ENCODE data around the gene IL16.

Gene IL16

DNA sequence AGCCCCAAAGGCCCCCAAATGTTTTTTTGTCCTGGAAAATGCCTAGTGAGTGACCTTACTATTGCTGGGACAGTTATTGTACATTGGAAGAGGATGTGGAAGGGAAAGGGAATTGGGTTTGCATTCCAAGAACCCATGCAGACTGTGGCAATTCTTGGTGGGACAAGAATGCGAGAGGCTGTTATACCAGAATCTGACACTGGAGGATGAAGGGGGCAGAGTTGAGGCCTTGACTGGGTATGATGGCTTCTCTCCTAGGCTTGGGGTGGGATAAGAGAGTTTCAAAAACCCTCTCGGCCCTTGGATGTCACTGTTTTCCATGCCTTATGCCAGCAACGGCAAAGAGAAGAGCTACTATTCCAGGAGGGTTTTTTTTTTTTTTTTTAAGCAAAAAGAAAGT is 25.3 kb downstream of the IL16 start:
- TF ChIP-seq, protein P1, sequence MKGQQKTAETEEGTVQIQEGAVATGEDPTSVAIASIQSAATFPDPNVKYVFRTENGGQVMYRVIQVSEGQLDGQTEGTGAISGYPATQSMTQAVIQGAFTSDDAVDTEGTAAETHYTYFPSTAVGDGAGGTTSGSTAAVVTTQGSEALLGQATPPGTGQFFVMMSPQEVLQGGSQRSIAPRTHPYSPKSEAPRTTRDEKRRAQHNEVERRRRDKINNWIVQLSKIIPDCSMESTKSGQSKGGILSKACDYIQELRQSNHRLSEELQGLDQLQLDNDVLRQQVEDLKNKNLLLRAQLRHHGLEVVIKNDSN (IDR thresholded peaks at IDR 0.05): no peak
- TF ChIP-seq TCF12 (IDR thresholded peaks at IDR 0.05; ENCODE audit: low read depth) (no peak), EP300 (IDR thresholded peaks at IDR 0.05; ENCODE audit: borderline replicate concordance) (no peak), CREB1 (IDR thresholded peaks at IDR 0.05; ENCODE audit: low read depth) (no peak), EGR1 (IDR thresholded peaks at IDR 0.05) (no peak), TEAD4 (IDR thresholded peaks at IDR 0.05) (no peak), FOXM1 (IDR thresholded peaks at IDR 0.05; ENCODE audit: borderline replicate concordance, low read depth) (no peak), NFIC (IDR thresholded peaks at IDR 0.05) (no peak), CEBPB (IDR thresholded peaks at IDR 0.05) (no peak), YY1 (IDR thresholded peaks at IDR 0.05; ENCODE audit: low read depth) (no peak), TAF1 (IDR thresholded peaks at IDR 0.05; ENCODE audit: low read depth) (no peak), RAD21 (IDR thresholded peaks at IDR 0.05; ENCODE audit: low read depth) (no peak), ZBTB7A (IDR thresholded peaks at IDR 0.05; ENCODE audit: low read depth) (no peak)
- TF ChIP-seq, protein P2, sequence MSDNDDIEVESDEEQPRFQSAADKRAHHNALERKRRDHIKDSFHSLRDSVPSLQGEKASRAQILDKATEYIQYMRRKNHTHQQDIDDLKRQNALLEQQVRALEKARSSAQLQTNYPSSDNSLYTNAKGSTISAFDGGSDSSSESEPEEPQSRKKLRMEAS (IDR thresholded peaks at IDR 0.05): no peak
- TF ChIP-seq, protein P3, sequence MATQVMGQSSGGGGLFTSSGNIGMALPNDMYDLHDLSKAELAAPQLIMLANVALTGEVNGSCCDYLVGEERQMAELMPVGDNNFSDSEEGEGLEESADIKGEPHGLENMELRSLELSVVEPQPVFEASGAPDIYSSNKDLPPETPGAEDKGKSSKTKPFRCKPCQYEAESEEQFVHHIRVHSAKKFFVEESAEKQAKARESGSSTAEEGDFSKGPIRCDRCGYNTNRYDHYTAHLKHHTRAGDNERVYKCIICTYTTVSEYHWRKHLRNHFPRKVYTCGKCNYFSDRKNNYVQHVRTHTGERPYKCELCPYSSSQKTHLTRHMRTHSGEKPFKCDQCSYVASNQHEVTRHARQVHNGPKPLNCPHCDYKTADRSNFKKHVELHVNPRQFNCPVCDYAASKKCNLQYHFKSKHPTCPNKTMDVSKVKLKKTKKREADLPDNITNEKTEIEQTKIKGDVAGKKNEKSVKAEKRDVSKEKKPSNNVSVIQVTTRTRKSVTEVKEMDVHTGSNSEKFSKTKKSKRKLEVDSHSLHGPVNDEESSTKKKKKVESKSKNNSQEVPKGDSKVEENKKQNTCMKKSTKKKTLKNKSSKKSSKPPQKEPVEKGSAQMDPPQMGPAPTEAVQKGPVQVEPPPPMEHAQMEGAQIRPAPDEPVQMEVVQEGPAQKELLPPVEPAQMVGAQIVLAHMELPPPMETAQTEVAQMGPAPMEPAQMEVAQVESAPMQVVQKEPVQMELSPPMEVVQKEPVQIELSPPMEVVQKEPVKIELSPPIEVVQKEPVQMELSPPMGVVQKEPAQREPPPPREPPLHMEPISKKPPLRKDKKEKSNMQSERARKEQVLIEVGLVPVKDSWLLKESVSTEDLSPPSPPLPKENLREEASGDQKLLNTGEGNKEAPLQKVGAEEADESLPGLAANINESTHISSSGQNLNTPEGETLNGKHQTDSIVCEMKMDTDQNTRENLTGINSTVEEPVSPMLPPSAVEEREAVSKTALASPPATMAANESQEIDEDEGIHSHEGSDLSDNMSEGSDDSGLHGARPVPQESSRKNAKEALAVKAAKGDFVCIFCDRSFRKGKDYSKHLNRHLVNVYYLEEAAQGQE (IDR thresholded peaks at IDR 0.05; ENCODE audit: low read depth): no peak

DNA sequence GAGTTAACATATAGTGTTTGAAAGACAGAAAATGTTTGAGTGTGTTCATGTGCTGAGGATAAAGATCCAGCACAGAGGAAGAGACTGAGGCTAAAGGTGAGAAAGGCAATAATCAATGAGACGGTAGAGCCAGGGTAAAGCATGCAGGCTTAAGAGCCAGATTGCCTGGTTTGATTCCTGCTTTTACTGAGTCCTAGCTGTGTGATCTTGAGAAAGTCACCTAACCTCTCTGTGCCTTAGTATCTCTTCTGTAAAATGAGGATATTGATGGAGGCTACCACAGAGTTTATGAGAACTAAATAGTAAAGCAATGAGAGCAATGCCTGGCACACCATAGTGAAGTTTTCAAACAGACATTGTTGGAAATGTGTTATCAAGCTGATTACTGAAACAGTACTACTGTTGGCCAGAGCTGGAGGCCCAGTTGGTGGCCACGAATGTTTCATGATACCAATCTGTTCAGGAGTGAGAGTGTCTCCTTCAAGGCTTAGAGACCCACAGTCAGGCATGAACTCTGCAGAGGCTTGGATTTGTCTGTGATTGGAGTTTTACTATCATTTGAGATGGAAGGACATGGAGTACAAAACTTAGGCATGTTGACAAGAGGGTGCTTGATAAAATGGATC is 26.8 kb downstream of the IL16 start:
- TF ChIP-seq CREB1 (IDR thresholded peaks at IDR 0.05; ENCODE audit: low read depth) (no peak), YY1 (IDR thresholded peaks at IDR 0.05; ENCODE audit: low read depth) (no peak), TCF12 (IDR thresholded peaks at IDR 0.05; ENCODE audit: low read depth) (no peak), TAF1 (IDR thresholded peaks at IDR 0.05; ENCODE audit: low read depth) (no peak), TEAD4 (IDR thresholded peaks at IDR 0.05) (no peak), NFIC (IDR thresholded peaks at IDR 0.05) (no peak), EGR1 (IDR thresholded peaks at IDR 0.05) (no peak), CEBPB (IDR thresholded peaks at IDR 0.05) (no peak), RAD21 (IDR thresholded peaks at IDR 0.05; ENCODE audit: low read depth) (no peak), ZBTB7A (IDR thresholded peaks at IDR 0.05; ENCODE audit: low read depth) (no peak)
- TF ChIP-seq, protein P2 (IDR thresholded peaks at IDR 0.05): no peak
- TF ChIP-seq, protein P3 (IDR thresholded peaks at IDR 0.05; ENCODE audit: low read depth): no peak
- TF ChIP-seq, protein P1 (IDR thresholded peaks at IDR 0.05): no peak

DNA sequence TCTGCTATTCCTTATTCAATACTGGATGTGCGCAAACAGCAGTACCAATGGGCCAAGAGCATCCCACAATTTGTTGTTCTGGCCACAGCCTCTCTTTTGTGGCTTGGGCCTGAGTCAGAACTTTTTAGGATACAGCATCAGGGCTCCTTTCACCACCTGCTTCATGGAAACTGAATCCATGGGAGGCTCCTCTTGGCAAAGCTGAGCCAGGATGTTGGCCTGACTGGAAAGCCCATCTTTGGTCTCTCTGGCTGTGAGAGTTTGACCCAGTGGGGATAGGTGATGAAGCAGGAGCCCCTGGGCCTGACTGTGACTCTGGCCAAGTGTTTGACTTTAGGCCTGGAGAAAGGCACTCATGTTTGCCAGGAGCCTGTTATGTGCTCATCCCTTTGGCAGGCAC is 27.6 kb downstream of the IL16 start:
- TF ChIP-seq TAF1 (IDR thresholded peaks at IDR 0.05; ENCODE audit: low read depth): no peak
- no peak for TF ChIP-seq CEBPB (IDR thresholded peaks at IDR 0.05)
- no peak for TF ChIP-seq YY1 (IDR thresholded peaks at IDR 0.05; ENCODE audit: low read depth)
- TF ChIP-seq, protein P2 (IDR thresholded peaks at IDR 0.05): no peak
- TF ChIP-seq ZBTB7A (IDR thresholded peaks at IDR 0.05; ENCODE audit: low read depth): no peak
- TF ChIP-seq NFIC (IDR thresholded peaks at IDR 0.05): no peak
- no peak for TF ChIP-seq FOXM1 (IDR thresholded peaks at IDR 0.05; ENCODE audit: borderline replicate concordance, low read depth)

DNA sequence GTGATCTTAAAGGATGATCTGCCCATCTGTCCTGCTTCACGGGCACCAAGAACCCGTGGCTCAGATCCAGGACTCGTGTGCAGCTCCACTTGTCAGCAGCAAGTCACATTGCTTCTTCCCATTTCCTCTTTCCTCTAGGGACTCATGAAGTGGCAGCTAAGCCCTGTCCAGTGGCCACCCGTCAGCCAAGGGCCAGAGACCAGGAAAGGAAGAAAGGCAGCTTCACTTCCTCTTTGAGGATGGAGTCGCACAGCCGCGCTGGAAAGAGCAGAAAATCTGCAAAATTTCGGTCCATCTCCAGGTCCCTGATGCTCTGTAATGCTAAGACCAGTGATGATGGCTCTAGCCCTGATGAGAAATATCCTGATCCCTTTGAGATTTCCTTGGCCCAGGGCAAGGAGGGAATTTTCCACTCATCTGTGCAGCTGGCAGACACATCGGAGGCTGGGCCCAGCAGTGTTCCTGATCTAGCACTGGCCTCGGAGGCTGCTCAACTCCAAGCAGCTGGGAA is 28.5 kb downstream of the IL16 start:
- TF ChIP-seq RAD21 (IDR thresholded peaks at IDR 0.05; ENCODE audit: low read depth) (no peak), TEAD4 (IDR thresholded peaks at IDR 0.05) (no peak), YY1 (IDR thresholded peaks at IDR 0.05; ENCODE audit: low read depth) (no peak)
- TF ChIP-seq, protein P1 (IDR thresholded peaks at IDR 0.05): no peak

DNA sequence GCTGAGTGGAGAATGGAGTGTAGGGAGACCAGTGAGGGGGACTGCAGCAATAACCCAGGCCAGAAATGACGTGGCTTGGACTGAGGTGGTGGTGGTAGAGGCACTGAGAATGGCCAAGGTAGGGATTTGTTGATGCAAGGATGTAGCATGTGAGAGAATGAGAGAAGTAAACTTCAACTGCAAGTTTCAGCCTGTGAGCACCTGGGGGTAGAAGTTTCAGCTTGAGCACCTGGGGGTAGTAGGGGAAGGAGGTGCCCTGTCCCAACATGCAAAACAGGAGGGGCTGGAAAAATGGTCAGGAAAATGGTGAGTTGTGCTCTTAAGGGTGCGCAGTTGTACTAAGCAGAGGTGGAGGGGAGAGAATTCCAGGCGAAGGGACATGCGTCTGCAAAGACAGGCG is 31.0 kb downstream of the IL16 start:
- TF ChIP-seq EP300 (IDR thresholded peaks at IDR 0.05; ENCODE audit: borderline replicate concordance) (no peak), TCF12 (IDR thresholded peaks at IDR 0.05; ENCODE audit: low read depth) (no peak), NFIC (IDR thresholded peaks at IDR 0.05) (no peak), CEBPB (IDR thresholded peaks at IDR 0.05) (no peak), RAD21 (IDR thresholded peaks at IDR 0.05; ENCODE audit: low read depth) (no peak), TAF1 (IDR thresholded peaks at IDR 0.05; ENCODE audit: low read depth) (no peak), EGR1 (IDR thresholded peaks at IDR 0.05) (no peak), TEAD4 (IDR thresholded peaks at IDR 0.05) (no peak), FOXM1 (IDR thresholded peaks at IDR 0.05; ENCODE audit: borderline replicate concordance, low read depth) (no peak), YY1 (IDR thresholded peaks at IDR 0.05; ENCODE audit: low read depth) (no peak), ZBTB7A (IDR thresholded peaks at IDR 0.05; ENCODE audit: low read depth) (no peak), CREB1 (IDR thresholded peaks at IDR 0.05; ENCODE audit: low read depth) (no peak)
- TF ChIP-seq, protein P2 (IDR thresholded peaks at IDR 0.05): no peak
- TF ChIP-seq, protein P3 (IDR thresholded peaks at IDR 0.05; ENCODE audit: low read depth): no peak
- TF ChIP-seq, protein P1 (IDR thresholded peaks at IDR 0.05): no peak
